ENCODE measurements around the gene SEMA4G.
A peak's percentile ranks its signal among the peaks of the same experiment; 100 is the strongest.

Gene SEMA4G

GRCh38 chr10:100969187-100970075, at the start of gene SEMA4G:
Gene SEMA4G, plus strand, starts transcription at chr10:100969504. Its CDS starts 3,409 bp downstream, at chr10:100972913.
- peaks cover 3% of the 10 kb centered on the region for H3K4me1 ChIP-seq (ENCODE audit: control insufficient read depth, insufficient read depth, low read length)
- peak within 1 kb of the TSS; percentile 73 for H3K4me3 ChIP-seq (ENCODE audit: low read length)
- no peak within 1 kb of the TSS for H3K27ac ChIP-seq (ENCODE audit: low read depth, low read length)

GRCh38 chr10:100923580-100923979, 45.7 kb upstream of the SEMA4G start:
- H3K27me3 ChIP-seq (ENCODE audit: control insufficient read depth, insufficient read depth, low read length), result no peaks in the 10 kb centered on the region
- H3K9ac ChIP-seq (ENCODE audit: low read length), result no peak overlapping the region
- no peaks in the 10 kb centered on the region for H3K4me1 ChIP-seq (ENCODE audit: control insufficient read depth, insufficient read depth, low read length)
- H3K36me3 ChIP-seq (ENCODE audit: control insufficient read depth, insufficient read depth, low read length), result peaks cover 25% of the 10 kb centered on the region
- no peak overlapping the region for H3K27ac ChIP-seq (ENCODE audit: low read depth, low read length)
- H3K4me3 ChIP-seq (ENCODE audit: low read length), result no peak overlapping the region

More at GRCh38 chr10:100969187-100970075, at the start of gene SEMA4G:
- Histone ChIP-seq H3K9ac (ENCODE audit: low read length) (peak within 1 kb of the TSS; percentile 36), H3K36me3 (ENCODE audit: control insufficient read depth, insufficient read depth, low read length) (no peaks in the 10 kb centered on the region), H3K27me3 (ENCODE audit: control insufficient read depth, insufficient read depth, low read length) (no peaks in the 10 kb centered on the region)

- H3K9ac ChIP-seq (ENCODE audit: low read length), result no peak overlapping the region
- H3K4me1 ChIP-seq (ENCODE audit: control insufficient read depth, insufficient read depth, low read length), result no peaks in the 10 kb centered on the region
- H3K4me3 ChIP-seq (ENCODE audit: low read length), result no peak overlapping the region
- no peaks in the 10 kb centered on the region for H3K27me3 ChIP-seq (ENCODE audit: control insufficient read depth, insufficient read depth, low read length)
- H3K27ac ChIP-seq (ENCODE audit: low read depth, low read length), result no peak overlapping the region
- H3K36me3 ChIP-seq (ENCODE audit: control insufficient read depth, insufficient read depth, low read length), result peaks cover 33% of the 10 kb centered on the region
Measured at GRCh38 chr10:100927266-100927665, 42.0 kb upstream of the SEMA4G start.

GRCh38 chr10:100928039-100928438, 41.3 kb upstream of the SEMA4G start:
- Histone ChIP-seq H3K27ac (ENCODE audit: low read depth, low read length) (no peak overlapping the region), H3K36me3 (ENCODE audit: control insufficient read depth, insufficient read depth, low read length) (peaks cover 32% of the 10 kb centered on the region), H3K4me1 (ENCODE audit: control insufficient read depth, insufficient read depth, low read length) (no peaks in the 10 kb centered on the region), H3K9ac (ENCODE audit: low read length) (no peak overlapping the region), H3K4me3 (ENCODE audit: low read length) (no peak overlapping the region), H3K27me3 (ENCODE audit: control insufficient read depth, insufficient read depth, low read length) (no peaks in the 10 kb centered on the region)

GRCh38 chr10:100930368-100930767, 38.9 kb upstream of the SEMA4G start:
- Histone ChIP-seq H3K4me1 (ENCODE audit: control insufficient read depth, insufficient read depth, low read length) (no peaks in the 10 kb centered on the region), H3K27ac (ENCODE audit: low read depth, low read length) (no peak overlapping the region), H3K9ac (ENCODE audit: low read length) (no peak overlapping the region), H3K4me3 (ENCODE audit: low read length) (no peak overlapping the region), H3K36me3 (ENCODE audit: control insufficient read depth, insufficient read depth, low read length) (peaks cover 23% of the 10 kb centered on the region), H3K27me3 (ENCODE audit: control insufficient read depth, insufficient read depth, low read length) (no peaks in the 10 kb centered on the region)

- Histone ChIP-seq H3K27ac (ENCODE audit: low read depth, low read length) (no peak overlapping the region), H3K4me1 (ENCODE audit: control insufficient read depth, insufficient read depth, low read length) (no peaks in the 10 kb centered on the region), H3K4me3 (ENCODE audit: low read length) (no peak overlapping the region), H3K36me3 (ENCODE audit: control insufficient read depth, insufficient read depth, low read length) (peaks cover 23% of the 10 kb centered on the region), H3K27me3 (ENCODE audit: control insufficient read depth, insufficient read depth, low read length) (no peaks in the 10 kb centered on the region), H3K9ac (ENCODE audit: low read length) (no peak overlapping the region)
Measured at GRCh38 chr10:100934084-100934659, 35.1 kb upstream of the SEMA4G start.

- Histone ChIP-seq H3K27me3 (ENCODE audit: control insufficient read depth, insufficient read depth, low read length) (no peaks in the 10 kb centered on the region), H3K36me3 (ENCODE audit: control insufficient read depth, insufficient read depth, low read length) (peaks cover 18% of the 10 kb centered on the region)
Measured at GRCh38 chr10:100939763-100940344, 29.4 kb upstream of the SEMA4G start.

GRCh38 chr10:100942229-100942628, 27.1 kb upstream of the SEMA4G start:
- Histone ChIP-seq H3K4me3 (ENCODE audit: low read length) (no peak overlapping the region), H3K27me3 (ENCODE audit: control insufficient read depth, insufficient read depth, low read length) (no peaks in the 10 kb centered on the region), H3K27ac (ENCODE audit: low read depth, low read length) (no peak overlapping the region), H3K4me1 (ENCODE audit: control insufficient read depth, insufficient read depth, low read length) (no peaks in the 10 kb centered on the region), H3K36me3 (ENCODE audit: control insufficient read depth, insufficient read depth, low read length) (peaks cover 28% of the 10 kb centered on the region), H3K9ac (ENCODE audit: low read length) (no peak overlapping the region)

More at GRCh38 chr10:100939763-100940344, 29.4 kb upstream of the SEMA4G start:
- Histone ChIP-seq H3K4me1 (ENCODE audit: control insufficient read depth, insufficient read depth, low read length) (no peaks in the 10 kb centered on the region), H3K9ac (ENCODE audit: low read length) (no peak overlapping the region), H3K27ac (ENCODE audit: low read depth, low read length) (no peak overlapping the region), H3K4me3 (ENCODE audit: low read length) (no peak overlapping the region)

GRCh38 chr10:100943508-100943907, 25.8 kb upstream of the SEMA4G start:
- no peaks in the 10 kb centered on the region for H3K4me1 ChIP-seq (ENCODE audit: control insufficient read depth, insufficient read depth, low read length)
- no peaks in the 10 kb centered on the region for H3K27me3 ChIP-seq (ENCODE audit: control insufficient read depth, insufficient read depth, low read length)
- no peak overlapping the region for H3K9ac ChIP-seq (ENCODE audit: low read length)
- H3K27ac ChIP-seq (ENCODE audit: low read depth, low read length), result no peak overlapping the region
- no peak overlapping the region for H3K4me3 ChIP-seq (ENCODE audit: low read length)
- H3K36me3 ChIP-seq (ENCODE audit: control insufficient read depth, insufficient read depth, low read length), result peaks cover 20% of the 10 kb centered on the region

- Histone ChIP-seq H3K27ac (ENCODE audit: low read depth, low read length) (no peak overlapping the region), H3K36me3 (ENCODE audit: control insufficient read depth, insufficient read depth, low read length) (peaks cover 17% of the 10 kb centered on the region), H3K9ac (ENCODE audit: low read length) (no peak overlapping the region), H3K27me3 (ENCODE audit: control insufficient read depth, insufficient read depth, low read length) (no peaks in the 10 kb centered on the region), H3K4me1 (ENCODE audit: control insufficient read depth, insufficient read depth, low read length) (no peaks in the 10 kb centered on the region), H3K4me3 (ENCODE audit: low read length) (no peak overlapping the region)
Measured at GRCh38 chr10:100945754-100946153, 23.6 kb upstream of the SEMA4G start.

- no peak overlapping the region for H3K27ac ChIP-seq (ENCODE audit: low read depth, low read length)
- H3K27me3 ChIP-seq (ENCODE audit: control insufficient read depth, insufficient read depth, low read length), result no peaks in the 10 kb centered on the region
- no peak overlapping the region for H3K4me3 ChIP-seq (ENCODE audit: low read length)
- peaks cover 16% of the 10 kb centered on the region for H3K36me3 ChIP-seq (ENCODE audit: control insufficient read depth, insufficient read depth, low read length)
- no peak overlapping the region for H3K9ac ChIP-seq (ENCODE audit: low read length)
- no peaks in the 10 kb centered on the region for H3K4me1 ChIP-seq (ENCODE audit: control insufficient read depth, insufficient read depth, low read length)
Measured at GRCh38 chr10:100948916-100949315, 20.4 kb upstream of the SEMA4G start.

GRCh38 chr10:100960251-100960650, 9.1 kb upstream of the SEMA4G start:
- Histone ChIP-seq H3K27ac (ENCODE audit: low read depth, low read length) (no peak overlapping the region), H3K36me3 (ENCODE audit: control insufficient read depth, insufficient read depth, low read length) (peaks cover 12% of the 10 kb centered on the region)

More at GRCh38 chr10:100960251-100960650, 9.1 kb upstream of the SEMA4G start:
- Histone ChIP-seq H3K4me3 (ENCODE audit: low read length) (no peak overlapping the region), H3K4me1 (ENCODE audit: control insufficient read depth, insufficient read depth, low read length) (no peaks in the 10 kb centered on the region), H3K9ac (ENCODE audit: low read length) (no peak overlapping the region), H3K27me3 (ENCODE audit: control insufficient read depth, insufficient read depth, low read length) (no peaks in the 10 kb centered on the region)

Measured in rectal smooth muscle tissue (tissue), 1 donor.